Panc1 (cell line): ENCODE measurements around the gene RFX6. TPM values are rescaled to one million over a fixed set of nuclear protein-coding genes. Genes with fewer than 3 reads are reported as not detected.

ENCODE experiments used
- ATAC-seq: fragments of 200-7000 bp; cut with Tn5 transposase; 2 replicates; pipeline ENCODE4 v1.9.1; 2020; ENCODE audit warnings: mild to moderate bottlenecking, moderate library complexity
- BruUV-seq: library from RNA; stranded (reverse); fragments of 400-500 nt; replicated peaks from 2 replicates; lab custom pipeline; 2021; lab: Mats Ljungman, UMichigan
- CTCF ChIA-PET: fragments of 300-600 bp; sonication (Branson Sonifier 250); formaldehyde crosslinking; loops from one replicate; lab custom pipeline; 2022; ENCODE audit warnings: antibody characterized with exemption; lab: Charles Lee
- POLR2A ChIA-PET: fragments of 300-600 bp; sonication (Branson Sonifier 250); formaldehyde crosslinking; loops from one replicate; lab custom pipeline; 2022; ENCODE audit warnings: antibody characterized with exemption; lab: Charles Lee
- DNase-seq: peaks from one replicate; pipeline ENCODE4 v3.0.0-alpha.2; 2010; ENCODE audit warnings: low read depth, low spot score
- H3K27ac ChIP-seq: 2 replicates; pipeline ENCODE4 v1.5.1; 2011; ENCODE audit warnings: mild to moderate bottlenecking, low read length, inconsistent platforms
- H3K27me3 ChIP-seq: fragments of 200-500 bp; sonication (Bioruptor generic); 2 replicates; pipeline ENCODE4 v1.6.0; 2014; ENCODE audit warnings: low read length, inconsistent platforms; ENCODE audit not compliant: control insufficient read depth, insufficient read depth
- H3K36me3 ChIP-seq: fragments of 200-500 bp; sonication (Bioruptor generic); 2 replicates; pipeline ENCODE4 v1.5.1; 2014; ENCODE audit warnings: inconsistent platforms, mild to moderate bottlenecking, low read length, moderate library complexity; ENCODE audit not compliant: control insufficient read depth, insufficient read depth
- H3K4me1 ChIP-seq: 2 replicates; pipeline ENCODE4 v1.5.1; 2011; ENCODE audit warnings: inconsistent platforms, mild to moderate bottlenecking, low read length, moderate library complexity; ENCODE audit not compliant: control insufficient read depth, insufficient read depth
- H3K4me3 ChIP-seq, 2 experiments: 2 replicates each; pipeline ENCODE4 v1.5.1; 2011 to 2012; ENCODE audit warnings: low read depth in 2 of 2, low read length in 2 of 2, mild to moderate bottlenecking in 2 of 2, inconsistent platforms in 1 of 2, moderate library complexity in 1 of 2
- H3K9me3 ChIP-seq: fragments of 200-500 bp; sonication (Bioruptor generic); 2 replicates; pipeline ENCODE4 v1.5.1; 2014; ENCODE audit warnings: low read depth, mild to moderate bottlenecking, inconsistent platforms, low read length, moderate library complexity; ENCODE audit not compliant: control insufficient read depth, insufficient read depth
- POLR2AphosphoS5 ChIP-seq: IDR thresholded peaks from 2 replicates; pipeline ENCODE4 v1.6.1; 2012; ENCODE audit warnings: mild to moderate bottlenecking, low read depth, low read length, moderate library complexity
- SIN3A ChIP-seq: IDR thresholded peaks from 2 replicates; pipeline ENCODE4 v1.6.1; 2012; ENCODE audit warnings: low read depth, mild to moderate bottlenecking, low read length, moderate library complexity, borderline replicate concordance; ENCODE audit not compliant: insufficient read depth
- TCF7L2 ChIP-seq: IDR thresholded peaks from 2 replicates; pipeline ENCODE4 v1.6.1; 2011; ENCODE audit warnings: mild to moderate bottlenecking, low read depth, low read length, inconsistent platforms
- in situ Hi-C: cut with HindIII; loops from 2 replicates; pipeline ENCODE4 v1.10.0; 2016; ENCODE audit warnings: low sequenced_read_pairs, low pct_unique_long_range_greater_than_20kb
- intact Hi-C: fragments of 100-400 bp; cut with micrococcal nuclease; formaldehyde crosslinking; loops from one replicate; pipeline ENCODE4 v1.10.0; 2022; ENCODE audit not compliant: unreplicated experiment
- total RNA-seq: library from RNA; stranded (reverse); gene quantifications from one replicate; pipeline ENCODE4 v1.2.1, GENCODE V29; 2021; ENCODE audit not compliant: unreplicated experiment
- TF ChIP-seq, protein P1 (sequence below): fragments of 450-650 bp; IDR thresholded peaks from 2 replicates; pipeline ENCODE4 v1.5.1; 2017; ENCODE audit warnings: mild to moderate bottlenecking
- TF ChIP-seq, protein P2 (sequence below), 2 experiments: IDR thresholded peaks; 2 replicates each; pipeline ENCODE4 v1.6.1; 2011 to 2012; ENCODE audit warnings: low read depth in 2 of 2, control low read depth in 1 of 2, low read length in 1 of 2, mild to moderate bottlenecking in 1 of 2, moderate library complexity in 1 of 2; ENCODE audit not compliant: insufficient read depth in 1 of 2

Gene RFX6
- total RNA-seq, 1 experiment from 2014 or later: not detected

DNA sequence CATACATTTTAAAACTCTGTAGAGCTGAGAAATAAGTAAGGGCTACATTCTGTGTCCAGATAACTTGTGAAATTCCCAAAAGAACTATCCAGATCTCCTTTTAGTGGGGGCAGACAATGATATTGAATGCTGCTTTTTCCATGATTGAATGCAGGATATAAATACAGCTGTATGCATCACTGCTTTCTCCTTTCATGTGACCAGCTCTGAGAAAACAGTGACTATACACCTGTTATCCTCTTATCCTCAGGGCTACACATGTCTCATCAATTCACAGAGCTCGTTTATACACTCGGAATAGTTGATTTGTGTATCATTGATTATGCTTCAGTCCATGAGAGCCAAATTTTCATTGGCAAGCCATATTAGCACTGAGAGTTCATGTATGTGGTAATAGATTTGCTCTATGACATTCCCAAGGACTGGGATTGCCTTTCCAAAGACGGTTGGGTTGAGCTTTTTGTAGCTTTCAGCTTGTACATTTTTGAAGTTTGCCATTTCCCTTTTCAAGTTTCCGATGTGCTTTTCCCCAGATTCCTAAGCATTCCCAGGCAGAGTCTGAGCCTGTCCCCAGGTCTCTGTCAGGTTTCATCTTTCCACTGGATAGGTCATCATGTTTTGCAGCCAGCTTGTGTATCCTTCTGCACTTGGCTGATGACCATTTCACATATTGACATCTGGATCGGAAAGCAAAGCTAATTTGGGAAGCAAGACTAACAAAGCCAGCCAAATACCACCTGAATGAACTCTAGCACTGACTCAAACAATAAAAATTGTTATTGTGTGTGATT lies 97.7 kb downstream of the RFX6 start:
- intact Hi-C loops: loop anchor here (5.0 kb wide), 2 partner anchors 203 to 218 kb away; no protein-coding TSS in a partner anchor
- no peaks in the 10 kb centered on the region for H3K9me3 ChIP-seq
- in situ Hi-C loops: no loop called here
- no peak overlapping the region for H3K27ac ChIP-seq
- CTCF ChIA-PET: interaction anchor here (0.6 kb wide), 1 partner anchor 22 kb away, joined by 5 read pairs; no protein-coding TSS in a partner anchor
- DNase-seq: no peak
- BruUV-seq: no TSS peak
- ATAC-seq: no peak
- no peaks in the 10 kb centered on the region for H3K4me1 ChIP-seq
- POLR2A ChIA-PET: no interaction called here
- H3K27me3 ChIP-seq: peaks cover 8% of the 10 kb centered on the region
- TF ChIP-seq SIN3A (no peak), POLR2AphosphoS5 (no peak), TCF7L2 (no peak)
- TF ChIP-seq, protein P1, sequence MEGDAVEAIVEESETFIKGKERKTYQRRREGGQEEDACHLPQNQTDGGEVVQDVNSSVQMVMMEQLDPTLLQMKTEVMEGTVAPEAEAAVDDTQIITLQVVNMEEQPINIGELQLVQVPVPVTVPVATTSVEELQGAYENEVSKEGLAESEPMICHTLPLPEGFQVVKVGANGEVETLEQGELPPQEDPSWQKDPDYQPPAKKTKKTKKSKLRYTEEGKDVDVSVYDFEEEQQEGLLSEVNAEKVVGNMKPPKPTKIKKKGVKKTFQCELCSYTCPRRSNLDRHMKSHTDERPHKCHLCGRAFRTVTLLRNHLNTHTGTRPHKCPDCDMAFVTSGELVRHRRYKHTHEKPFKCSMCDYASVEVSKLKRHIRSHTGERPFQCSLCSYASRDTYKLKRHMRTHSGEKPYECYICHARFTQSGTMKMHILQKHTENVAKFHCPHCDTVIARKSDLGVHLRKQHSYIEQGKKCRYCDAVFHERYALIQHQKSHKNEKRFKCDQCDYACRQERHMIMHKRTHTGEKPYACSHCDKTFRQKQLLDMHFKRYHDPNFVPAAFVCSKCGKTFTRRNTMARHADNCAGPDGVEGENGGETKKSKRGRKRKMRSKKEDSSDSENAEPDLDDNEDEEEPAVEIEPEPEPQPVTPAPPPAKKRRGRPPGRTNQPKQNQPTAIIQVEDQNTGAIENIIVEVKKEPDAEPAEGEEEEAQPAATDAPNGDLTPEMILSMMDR: no peak
- TF ChIP-seq, protein P2, sequence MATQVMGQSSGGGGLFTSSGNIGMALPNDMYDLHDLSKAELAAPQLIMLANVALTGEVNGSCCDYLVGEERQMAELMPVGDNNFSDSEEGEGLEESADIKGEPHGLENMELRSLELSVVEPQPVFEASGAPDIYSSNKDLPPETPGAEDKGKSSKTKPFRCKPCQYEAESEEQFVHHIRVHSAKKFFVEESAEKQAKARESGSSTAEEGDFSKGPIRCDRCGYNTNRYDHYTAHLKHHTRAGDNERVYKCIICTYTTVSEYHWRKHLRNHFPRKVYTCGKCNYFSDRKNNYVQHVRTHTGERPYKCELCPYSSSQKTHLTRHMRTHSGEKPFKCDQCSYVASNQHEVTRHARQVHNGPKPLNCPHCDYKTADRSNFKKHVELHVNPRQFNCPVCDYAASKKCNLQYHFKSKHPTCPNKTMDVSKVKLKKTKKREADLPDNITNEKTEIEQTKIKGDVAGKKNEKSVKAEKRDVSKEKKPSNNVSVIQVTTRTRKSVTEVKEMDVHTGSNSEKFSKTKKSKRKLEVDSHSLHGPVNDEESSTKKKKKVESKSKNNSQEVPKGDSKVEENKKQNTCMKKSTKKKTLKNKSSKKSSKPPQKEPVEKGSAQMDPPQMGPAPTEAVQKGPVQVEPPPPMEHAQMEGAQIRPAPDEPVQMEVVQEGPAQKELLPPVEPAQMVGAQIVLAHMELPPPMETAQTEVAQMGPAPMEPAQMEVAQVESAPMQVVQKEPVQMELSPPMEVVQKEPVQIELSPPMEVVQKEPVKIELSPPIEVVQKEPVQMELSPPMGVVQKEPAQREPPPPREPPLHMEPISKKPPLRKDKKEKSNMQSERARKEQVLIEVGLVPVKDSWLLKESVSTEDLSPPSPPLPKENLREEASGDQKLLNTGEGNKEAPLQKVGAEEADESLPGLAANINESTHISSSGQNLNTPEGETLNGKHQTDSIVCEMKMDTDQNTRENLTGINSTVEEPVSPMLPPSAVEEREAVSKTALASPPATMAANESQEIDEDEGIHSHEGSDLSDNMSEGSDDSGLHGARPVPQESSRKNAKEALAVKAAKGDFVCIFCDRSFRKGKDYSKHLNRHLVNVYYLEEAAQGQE (IDR thresholded peaks at IDR 0.05; ENCODE audit: insufficient read depth in 1 of 2, low read depth in 2 of 2, low read length in 1 of 2): no peak
- no peak overlapping the region for H3K4me3 ChIP-seq
- H3K36me3 ChIP-seq: no peaks in the 10 kb centered on the region

DNA sequence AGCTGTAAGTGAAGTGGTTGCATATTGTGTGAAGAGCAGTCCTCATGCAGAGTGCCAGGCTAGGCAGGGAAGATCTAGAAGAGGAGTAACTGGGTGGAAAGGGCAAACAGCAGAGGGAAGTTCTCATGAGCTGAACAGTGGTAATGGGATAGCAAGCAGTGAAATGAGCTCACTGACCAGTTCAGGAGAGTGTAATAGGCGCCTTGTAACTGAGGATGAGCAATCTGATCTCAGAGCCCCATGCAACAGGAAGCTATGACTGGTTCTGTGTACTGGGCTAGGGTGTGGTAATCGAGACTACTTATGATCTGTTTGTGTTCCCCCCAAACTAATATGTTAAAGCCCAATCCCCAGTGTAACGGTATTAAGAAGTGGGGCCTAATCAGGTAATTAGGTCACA lies 98.6 kb downstream of the RFX6 start:
- H3K27ac ChIP-seq: no peak overlapping the region
- intact Hi-C loops: loop anchor here (5.0 kb wide), 1 partner anchor 202 kb away; no protein-coding TSS in a partner anchor
- no peak overlapping the region for H3K4me3 ChIP-seq
- no TSS peak for BruUV-seq
- POLR2A ChIA-PET: no interaction called here
- DNase-seq (no peak), ATAC-seq (peak; percentile 73; the same call in 1 of the 2 replicates)
- in situ Hi-C loops: no loop called here
- no peaks in the 10 kb centered on the region for H3K36me3 ChIP-seq
- peaks cover 8% of the 10 kb centered on the region for H3K27me3 ChIP-seq
- CTCF ChIA-PET: no interaction called here
- TF ChIP-seq, protein P2 (IDR thresholded peaks at IDR 0.05; ENCODE audit: insufficient read depth in 1 of 2, low read depth in 2 of 2, low read length in 1 of 2): no peak
- TF ChIP-seq POLR2AphosphoS5: no peak
- no peak for TF ChIP-seq SIN3A
- TF ChIP-seq TCF7L2: no peak
- TF ChIP-seq, protein P1: no peak
- H3K9me3 ChIP-seq: no peaks in the 10 kb centered on the region
- no peaks in the 10 kb centered on the region for H3K4me1 ChIP-seq
